Astrocyte (in vitro differentiated cells and primary cell): ENCODE measurements around the gene OR2A1.
"Not testable (repeated sequence)": the region's sequence is repeated elsewhere in the genome, so short reads cannot be mapped to it uniquely, and the experiment has no call there.

Experiments
- CTCF ChIP-seq: IDR thresholded peaks from 2 replicates; pipeline ENCODE4 v1.5.1; 2011; ENCODE audit warnings: low read depth, mild to moderate bottlenecking, inconsistent platforms, low read length, moderate library complexity; ENCODE audit not compliant: insufficient read depth
- EZH2 ChIP-seq: IDR thresholded peaks from 2 replicates; pipeline ENCODE4 v1.6.1; 2012; ENCODE audit warnings: mild to moderate bottlenecking, low read length, inconsistent platforms; ENCODE audit not compliant: insufficient read depth

GRCh38 chr7:144319547-144319946, 7.3 kb downstream of the OR2A1 start:
- TF ChIP-seq CTCF, EZH2: not testable (repeated sequence)
